ENCODE results near the gene DNAJC3. TPM values are rescaled to one million over a fixed set of nuclear protein-coding genes. Genes with fewer than 3 reads are reported as not detected.

The DNAJC3 gene
- total RNA-seq, 1 donor from 2014 or later = 9.5 TPM

DNA sequence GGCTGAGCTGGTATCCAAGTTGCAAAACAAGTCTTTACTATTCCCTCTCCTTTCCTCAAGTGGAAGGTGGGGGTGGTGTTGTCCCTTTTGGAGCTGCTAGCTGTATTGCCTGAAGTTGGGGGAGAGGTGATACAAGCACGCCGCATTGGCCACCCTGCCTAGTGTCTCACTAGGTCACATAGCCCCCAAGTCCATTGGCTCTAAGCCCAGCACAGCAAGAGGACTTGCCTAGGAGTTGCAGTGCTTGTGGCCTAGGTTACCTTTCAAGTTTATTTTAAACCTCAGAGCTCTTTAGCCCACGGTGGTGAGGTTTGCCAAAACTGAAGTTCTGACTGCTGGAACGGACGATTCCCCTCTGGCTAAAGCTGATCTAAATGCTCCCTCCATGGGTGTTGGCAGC is 5.3 kb upstream of the DNAJC3 start:
- Mint-ChIP-seq H3K27me3 (ENCODE audit: unreplicated experiment) (peaks cover 1% of the 10 kb centered on the region), H3K4me3 (ENCODE audit: unreplicated experiment) (no peak overlapping the region), H3K9me3 (ENCODE audit: unreplicated experiment) (peaks cover 12% of the 10 kb centered on the region), H3K27ac (ENCODE audit: unreplicated experiment) (no peak overlapping the region), H3K4me1 (ENCODE audit: low read depth, unreplicated experiment) (no peaks in the 10 kb centered on the region), H3K36me3 (ENCODE audit: unreplicated experiment) (peaks cover 30% of the 10 kb centered on the region)
- no peak for DNase-seq
- TF ChIP-seq, protein P1, sequence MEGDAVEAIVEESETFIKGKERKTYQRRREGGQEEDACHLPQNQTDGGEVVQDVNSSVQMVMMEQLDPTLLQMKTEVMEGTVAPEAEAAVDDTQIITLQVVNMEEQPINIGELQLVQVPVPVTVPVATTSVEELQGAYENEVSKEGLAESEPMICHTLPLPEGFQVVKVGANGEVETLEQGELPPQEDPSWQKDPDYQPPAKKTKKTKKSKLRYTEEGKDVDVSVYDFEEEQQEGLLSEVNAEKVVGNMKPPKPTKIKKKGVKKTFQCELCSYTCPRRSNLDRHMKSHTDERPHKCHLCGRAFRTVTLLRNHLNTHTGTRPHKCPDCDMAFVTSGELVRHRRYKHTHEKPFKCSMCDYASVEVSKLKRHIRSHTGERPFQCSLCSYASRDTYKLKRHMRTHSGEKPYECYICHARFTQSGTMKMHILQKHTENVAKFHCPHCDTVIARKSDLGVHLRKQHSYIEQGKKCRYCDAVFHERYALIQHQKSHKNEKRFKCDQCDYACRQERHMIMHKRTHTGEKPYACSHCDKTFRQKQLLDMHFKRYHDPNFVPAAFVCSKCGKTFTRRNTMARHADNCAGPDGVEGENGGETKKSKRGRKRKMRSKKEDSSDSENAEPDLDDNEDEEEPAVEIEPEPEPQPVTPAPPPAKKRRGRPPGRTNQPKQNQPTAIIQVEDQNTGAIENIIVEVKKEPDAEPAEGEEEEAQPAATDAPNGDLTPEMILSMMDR (IDR thresholded peaks at IDR 0.05; ENCODE audit: partially characterized antibody, unreplicated experiment) = no peak

- peak overlapping the region; percentile 97 for H3K4me3 Mint-ChIP-seq (ENCODE audit: unreplicated experiment)
- H3K27ac Mint-ChIP-seq (ENCODE audit: unreplicated experiment) = peak overlapping the region; percentile 87
- peaks cover 2% of the 10 kb centered on the region for H3K27me3 Mint-ChIP-seq (ENCODE audit: unreplicated experiment)
- H3K9me3 Mint-ChIP-seq (ENCODE audit: unreplicated experiment) = peaks cover 3% of the 10 kb centered on the region
- H3K36me3 Mint-ChIP-seq (ENCODE audit: unreplicated experiment) = no peaks in the 10 kb centered on the region
- H3K4me1 Mint-ChIP-seq (ENCODE audit: low read depth, unreplicated experiment) = peaks cover 4% of the 10 kb centered on the region
- TF ChIP-seq, protein P1 (IDR thresholded peaks at IDR 0.05; ENCODE audit: partially characterized antibody, unreplicated experiment) = no peak
- no peak for DNase-seq
Observed at GRCh38 chr13:95676105-95676761, 706 bp upstream of the DNAJC3 start.

DNA sequence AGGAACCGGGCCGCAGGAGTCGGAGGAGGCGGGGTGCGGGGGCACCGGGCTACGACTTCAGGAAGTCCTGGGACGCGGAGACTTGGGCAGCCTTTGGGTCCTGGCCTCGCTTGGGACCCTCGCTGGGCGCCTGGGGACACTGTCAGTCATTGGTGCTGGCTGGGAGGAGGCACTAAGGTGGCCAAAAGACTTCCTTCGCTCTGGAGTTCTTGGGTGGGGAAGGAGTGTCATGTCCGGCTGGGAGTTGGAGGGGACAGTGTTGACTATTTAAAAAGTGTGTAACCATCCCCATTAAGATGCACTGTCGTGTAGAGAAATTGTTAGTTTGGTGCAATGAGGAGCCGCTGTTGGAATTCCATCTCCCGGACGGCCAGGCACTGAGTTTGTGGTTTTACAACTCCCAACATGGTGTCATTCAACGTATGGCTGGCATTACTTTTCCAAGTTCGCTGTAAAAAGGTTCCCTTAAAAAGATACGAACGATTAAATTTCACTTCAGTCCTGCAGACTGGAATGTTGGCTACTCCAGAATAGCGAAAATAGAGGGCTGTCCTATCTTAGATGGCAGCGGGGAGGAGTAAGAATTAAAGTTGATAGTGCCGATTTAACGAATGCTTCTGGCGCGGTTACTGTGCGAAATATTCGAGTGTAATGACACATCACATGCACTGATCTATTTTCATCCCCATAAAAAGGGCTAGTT is 776 bp downstream of the DNAJC3 start:
- peaks cover 2% of the 10 kb centered on the region for H3K27me3 Mint-ChIP-seq (ENCODE audit: unreplicated experiment)
- no peaks in the 10 kb centered on the region for H3K36me3 Mint-ChIP-seq (ENCODE audit: unreplicated experiment)

GRCh38 chr13:95678967-95679366 is 2.0 kb downstream of the DNAJC3 start:
- H3K4me3 Mint-ChIP-seq (ENCODE audit: unreplicated experiment) = peak overlapping the region; percentile 90
- no peak overlapping the region for H3K27ac Mint-ChIP-seq (ENCODE audit: unreplicated experiment)
- TF ChIP-seq, protein P1 (IDR thresholded peaks at IDR 0.05; ENCODE audit: partially characterized antibody, unreplicated experiment) = no peak

More for the DNA sequence above, 776 bp downstream of the DNAJC3 start:
- H3K9me3 Mint-ChIP-seq (ENCODE audit: unreplicated experiment) = no peaks in the 10 kb centered on the region
- H3K27ac Mint-ChIP-seq (ENCODE audit: unreplicated experiment) = peak overlapping the region; percentile 44
- peaks cover 4% of the 10 kb centered on the region for H3K4me1 Mint-ChIP-seq (ENCODE audit: low read depth, unreplicated experiment)
- no peak for DNase-seq
- TF ChIP-seq, protein P1 (IDR thresholded peaks at IDR 0.05; ENCODE audit: partially characterized antibody, unreplicated experiment) = no peak
- H3K4me3 Mint-ChIP-seq (ENCODE audit: unreplicated experiment) = peak overlapping the region; percentile 90

DNA sequence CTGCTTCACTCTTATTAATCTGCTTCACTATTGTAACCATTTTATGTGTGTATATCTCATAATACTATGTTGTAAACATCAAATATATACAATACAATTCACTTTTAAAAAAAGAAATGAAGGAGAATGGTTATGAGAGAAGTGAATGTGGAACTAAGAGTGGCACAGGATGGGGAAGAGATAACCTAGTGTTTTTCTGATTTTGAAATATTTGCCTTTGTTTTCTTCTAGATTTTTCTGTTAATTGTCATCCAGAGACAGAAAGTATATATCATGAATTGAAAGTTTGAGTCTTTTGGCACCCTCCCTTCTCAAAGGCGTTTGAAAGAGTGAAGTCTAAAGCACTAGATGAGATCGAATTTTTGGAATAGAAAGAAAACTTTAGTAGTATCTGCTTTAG is 2.8 kb downstream of the DNAJC3 start:
- H3K4me3 Mint-ChIP-seq (ENCODE audit: unreplicated experiment) = no peak overlapping the region
- peaks cover 4% of the 10 kb centered on the region for H3K4me1 Mint-ChIP-seq (ENCODE audit: low read depth, unreplicated experiment)
- no peak overlapping the region for H3K27ac Mint-ChIP-seq (ENCODE audit: unreplicated experiment)
- H3K27me3 Mint-ChIP-seq (ENCODE audit: unreplicated experiment) = peaks cover 2% of the 10 kb centered on the region
- H3K36me3 Mint-ChIP-seq (ENCODE audit: unreplicated experiment) = peaks cover 7% of the 10 kb centered on the region
- TF ChIP-seq, protein P1 (IDR thresholded peaks at IDR 0.05; ENCODE audit: partially characterized antibody, unreplicated experiment) = no peak
- DNase-seq = no peak
- H3K9me3 Mint-ChIP-seq (ENCODE audit: unreplicated experiment) = no peaks in the 10 kb centered on the region

More at GRCh38 chr13:95678967-95679366, 2.0 kb downstream of the DNAJC3 start:
- Mint-ChIP-seq H3K4me1 (ENCODE audit: low read depth, unreplicated experiment) (peaks cover 4% of the 10 kb centered on the region), H3K9me3 (ENCODE audit: unreplicated experiment) (no peaks in the 10 kb centered on the region), H3K36me3 (ENCODE audit: unreplicated experiment) (peaks cover 2% of the 10 kb centered on the region), H3K27me3 (ENCODE audit: unreplicated experiment) (peaks cover 2% of the 10 kb centered on the region)
- no peak for DNase-seq
